Transverse colon (tissue), 3 donors: Measurements from ENCODE around the gene GPN1.

Experiments used
- CTCF ChIP-seq, 5 experiments: fragments of 200-600 bp in 3 of 5; fragments of 450-650 bp in 2 of 5; sonication (generic) in 3 of 5; IDR thresholded peaks; 1 replicate in 2 of 5; 2 replicates in 3 of 5; pipeline ENCODE4 v1.5.1; 2016 to 2017; ENCODE audit warnings: antibody characterized with exemption in 5 of 5, inconsistent platforms in 3 of 5, mild to moderate bottlenecking in 2 of 5, moderate library complexity in 1 of 5
- POLR2A ChIP-seq: fragments of 450-650 bp; IDR thresholded peaks from one replicate; pipeline ENCODE4 v1.6.1; 2016; ENCODE audit warnings: antibody characterized with exemption, mild to moderate bottlenecking, moderate library complexity

GRCh38 chr2:27583390-27583915, 45.4 kb upstream of the GPN1 start:
- TF ChIP-seq CTCF (IDR thresholded peaks at IDR 0.05) (no peak), POLR2A (no peak)
